CD14-positive monocyte (primary cell): ENCODE data around the gene PDE8A. TPM values are rescaled to one million over a fixed set of nuclear protein-coding genes. Genes with fewer than 3 reads are reported as not detected.
"Not testable (repeated sequence)": the region's sequence is repeated elsewhere in the genome, so short reads cannot be mapped to it uniquely, and the experiment has no call there.

ENCODE experiments used
- DNase-seq, 3 donors: peaks; one replicate each; pipeline ENCODE4 v3.0.0-alpha.2; 2011 to 2022
- H2AFZ ChIP-seq: 2 replicates; pipeline ENCODE4 v1.6.0; 2012; ENCODE audit warnings: mild to moderate bottlenecking, low read depth, low read length, inconsistent platforms; ENCODE audit not compliant: insufficient read depth, poor library complexity, severe bottlenecking
- H3K27ac ChIP-seq, 2 donors: 1 replicate in 1 of 2; 2 replicates in 1 of 2; pipeline ENCODE4 v1.5.1; 2012 to 2013; ENCODE audit warnings: low read length in 2 of 2, control low read depth in 1 of 2, inconsistent platforms in 1 of 2, low read depth in 1 of 2, mild to moderate bottlenecking in 1 of 2
- H3K27me3 ChIP-seq, 2 donors: one replicate each; pipeline versions ENCODE4 v1.6.0 to v1.6.1; 2011 to 2013; ENCODE audit warnings: low read length in 2 of 2; ENCODE audit not compliant: control insufficient read depth in 2 of 2, insufficient read depth in 2 of 2
- H3K36me3 ChIP-seq, 2 donors: replicated peaks in 1 of 2; 1 replicate in 1 of 2; 2 replicates in 1 of 2; pipeline versions ENCODE4 v1.5.1 to v1.6.1; 2012 to 2013; ENCODE audit warnings: low read length in 2 of 2, control low read depth in 1 of 2, inconsistent platforms in 1 of 2, mild to moderate bottlenecking in 1 of 2; ENCODE audit not compliant: insufficient read depth in 2 of 2, control insufficient read depth in 1 of 2
- H3K4me1 ChIP-seq, 2 donors: 1 replicate in 1 of 2; 2 replicates in 1 of 2; pipeline versions ENCODE4 v1.5.1 to v1.6.1; 2012 to 2013; ENCODE audit warnings: low read length in 2 of 2, control low read depth in 1 of 2, inconsistent platforms in 1 of 2, mild to moderate bottlenecking in 1 of 2, moderate library complexity in 1 of 2; ENCODE audit not compliant: insufficient read depth in 2 of 2, control insufficient read depth in 1 of 2
- H3K4me2 ChIP-seq: replicated peaks from 2 replicates; pipeline ENCODE3; 2012; ENCODE audit warnings: low read length, moderate library complexity, mild to moderate bottlenecking; ENCODE audit not compliant: poor library complexity, severe bottlenecking; ENCODE audit errors: extremely low read depth
- H3K4me3 ChIP-seq, 3 experiments: fragments of 200-600 bp in 1 of 3; sonication (generic) in 1 of 3; replicated peaks in 1 of 3; 1 replicate in 2 of 3; 2 replicates in 1 of 3; pipeline ENCODE4 v1.5.1; 2011 to 2013; ENCODE audit warnings: low read length in 3 of 3, mild to moderate bottlenecking in 3 of 3, control low read depth in 2 of 3, low read depth in 2 of 3, inconsistent platforms in 1 of 3, moderate library complexity in 1 of 3
- H3K79me2 ChIP-seq: 2 replicates; pipeline ENCODE4 v1.6.0; 2012; ENCODE audit warnings: mild to moderate bottlenecking, control low read depth, inconsistent platforms, low read length, moderate library complexity; ENCODE audit not compliant: insufficient read depth
- H3K9ac ChIP-seq: 2 replicates; pipeline ENCODE4 v1.6.0; 2017; ENCODE audit warnings: low read length, mild to moderate bottlenecking; ENCODE audit not compliant: insufficient read depth, poor library complexity, severe bottlenecking
- H3K9me3 ChIP-seq, 2 donors: replicated peaks in 1 of 2; 1 replicate in 1 of 2; 2 replicates in 1 of 2; pipeline versions ENCODE4 v1.5.1 to v1.6.1; 2012 to 2013; ENCODE audit warnings: low read length in 2 of 2, control low read depth in 1 of 2; ENCODE audit not compliant: control insufficient read depth in 1 of 2, insufficient read depth in 1 of 2
- H4K20me1 ChIP-seq: 2 replicates; pipeline ENCODE4 v1.6.0; 2012; ENCODE audit warnings: mild to moderate bottlenecking, low read length, control low read depth, moderate library complexity; ENCODE audit not compliant: insufficient read depth
- H3K27ac Mint-ChIP-seq, 7 donors: one replicate each; pipeline ENCODE4 v1.8.0; 2020; ENCODE audit warnings: mild to moderate bottlenecking in 7 of 7, mixed read lengths in 7 of 7, moderate library complexity in 6 of 7, inconsistent platforms in 2 of 7
- H3K27me3 Mint-ChIP-seq, 3 donors: one replicate each; pipeline ENCODE4 v1.8.0; 2021 to 2022; ENCODE audit warnings: low read depth in 3 of 3, mild to moderate bottlenecking in 3 of 3, mixed read lengths in 3 of 3, moderate library complexity in 3 of 3, inconsistent platforms in 1 of 3
- H3K36me3 Mint-ChIP-seq, 2 donors: one replicate each; pipeline ENCODE4 v1.8.0; 2020; ENCODE audit warnings: mixed read lengths in 2 of 2, inconsistent platforms in 1 of 2, mild to moderate bottlenecking in 1 of 2
- H3K4me1 Mint-ChIP-seq: one replicate; pipeline ENCODE4 v1.8.0; 2020; ENCODE audit warnings: mild to moderate bottlenecking, mixed read lengths
- H3K4me3 Mint-ChIP-seq, 2 donors: one replicate each; pipeline ENCODE4 v1.8.0; 2020; ENCODE audit warnings: mild to moderate bottlenecking in 2 of 2, mixed read lengths in 2 of 2, moderate library complexity in 1 of 2
- H3K9me3 Mint-ChIP-seq, 7 donors: one replicate each; pipeline ENCODE4 v1.8.0; 2020 to 2022; ENCODE audit warnings: mixed read lengths in 7 of 7, mild to moderate bottlenecking in 6 of 7, moderate library complexity in 6 of 7, inconsistent platforms in 2 of 7
- WGBS: methylation state at CpG from one replicate; pipeline ENCODE4 v1.1.5; 2013; ENCODE audit warnings: missing lambda C conversion rate; ENCODE audit not compliant: insufficient coverage; 5-methylcytosine and 5-hydroxymethylcytosine counted together
- intact Hi-C, 2 donors: fragments of 100-400 bp; cut with micrococcal nuclease; formaldehyde crosslinking; loops; one replicate each; pipeline versions ENCODE4 v1.15.0 to v1.15.1; 2023
- polyA plus RNA-seq, 3 donors: library from polyadenylated mRNA; depleted of rRNA in 1 of 3; unstranded in 2 of 3; stranded (reverse) in 1 of 3; fragments of 300-500 nt in 2 of 3; fragments of >200 nt in 1 of 3; fragmentation: Illumina TruSeq in 2 of 3; gene quantifications; 1 replicate in 2 of 3; 2 replicates in 1 of 3; pipeline ENCODE4 v1.2.3, GENCODE V29; 2012 to 2021
- TF ChIP-seq, protein P1 (sequence below): fragments of 200-600 bp; IDR thresholded peaks from one replicate; pipeline ENCODE4 v1.8.0; 2022; ENCODE audit warnings: antibody characterized with exemption, mild to moderate bottlenecking

The PDE8A gene
- polyA plus RNA-seq, 3 donors, result 2.8 to 33.4 (median 4.9) TPM

DNA sequence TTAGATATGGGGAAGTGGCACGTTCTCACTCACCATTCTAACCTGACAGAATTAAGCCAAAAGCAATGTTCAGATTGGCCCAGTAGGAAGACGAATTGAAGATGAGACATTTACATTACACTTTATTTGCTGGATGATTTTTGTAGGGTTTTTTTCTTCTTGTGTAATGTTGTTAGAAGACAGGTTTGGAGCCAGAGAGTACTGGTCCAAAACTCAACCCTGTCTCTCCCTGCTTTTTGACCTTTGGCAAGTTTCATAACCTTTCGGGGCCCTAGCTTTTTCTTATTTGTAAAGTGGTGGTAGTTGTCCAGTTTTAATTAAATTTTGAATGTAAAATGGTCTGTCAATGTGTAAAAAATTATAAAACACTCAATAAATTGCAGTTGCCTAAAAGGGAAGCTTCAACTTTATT, 29.5 kb downstream of the PDE8A start:
- no peak overlapping the region for H2AFZ ChIP-seq
- DNase-seq, result no peak
- peaks cover 65% of the 10 kb centered on the region for H3K79me2 ChIP-seq
- H3K9me3 Mint-ChIP-seq, result no peaks in the 10 kb centered on the region
- H3K4me1 Mint-ChIP-seq, result peaks cover 41% of the 10 kb centered on the region
- H3K27ac ChIP-seq, result peak overlapping the region in 1 of 2 donors; percentile 7
- H3K4me2 ChIP-seq, result no peak overlapping the region
- H3K4me3 ChIP-seq, result no peak overlapping the region
- no peaks in the 10 kb centered on the region for H3K36me3 Mint-ChIP-seq
- H3K9me3 ChIP-seq, result no peaks in the 10 kb centered on the region
- TF ChIP-seq, protein P1, sequence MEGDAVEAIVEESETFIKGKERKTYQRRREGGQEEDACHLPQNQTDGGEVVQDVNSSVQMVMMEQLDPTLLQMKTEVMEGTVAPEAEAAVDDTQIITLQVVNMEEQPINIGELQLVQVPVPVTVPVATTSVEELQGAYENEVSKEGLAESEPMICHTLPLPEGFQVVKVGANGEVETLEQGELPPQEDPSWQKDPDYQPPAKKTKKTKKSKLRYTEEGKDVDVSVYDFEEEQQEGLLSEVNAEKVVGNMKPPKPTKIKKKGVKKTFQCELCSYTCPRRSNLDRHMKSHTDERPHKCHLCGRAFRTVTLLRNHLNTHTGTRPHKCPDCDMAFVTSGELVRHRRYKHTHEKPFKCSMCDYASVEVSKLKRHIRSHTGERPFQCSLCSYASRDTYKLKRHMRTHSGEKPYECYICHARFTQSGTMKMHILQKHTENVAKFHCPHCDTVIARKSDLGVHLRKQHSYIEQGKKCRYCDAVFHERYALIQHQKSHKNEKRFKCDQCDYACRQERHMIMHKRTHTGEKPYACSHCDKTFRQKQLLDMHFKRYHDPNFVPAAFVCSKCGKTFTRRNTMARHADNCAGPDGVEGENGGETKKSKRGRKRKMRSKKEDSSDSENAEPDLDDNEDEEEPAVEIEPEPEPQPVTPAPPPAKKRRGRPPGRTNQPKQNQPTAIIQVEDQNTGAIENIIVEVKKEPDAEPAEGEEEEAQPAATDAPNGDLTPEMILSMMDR, result no peak
- H3K9ac ChIP-seq, result no peak overlapping the region
- H3K36me3 ChIP-seq, result no peaks in the 10 kb centered on the region
- H4K20me1 ChIP-seq, result peaks cover 64% of the 10 kb centered on the region
- H3K4me1 ChIP-seq, result peaks cover 25 to 38% of the 10 kb centered on the region in 2 donors
- peak overlapping the region in 4 of 7 donors; percentile 6 to 77 (median 52) for H3K27ac Mint-ChIP-seq
- intact Hi-C loops, result no loop called here
- H3K27me3 ChIP-seq, result no peaks in the 10 kb centered on the region
- H3K4me3 Mint-ChIP-seq, result no peak overlapping the region
- no CpG with 5 or more reads among the region's 3 CpGs for WGBS
- H3K27me3 Mint-ChIP-seq, result peaks cover 0 to 5% (median 0%) of the 10 kb centered on the region in 3 donors

GRCh38 chr15:85011724-85012123, 30.1 kb downstream of the PDE8A start:
- H3K9ac ChIP-seq, DNase-seq, H3K27me3 Mint-ChIP-seq, H3K27ac ChIP-seq, H3K9me3 ChIP-seq, H3K36me3 ChIP-seq, H3K4me2 ChIP-seq, intact Hi-C loops, H2AFZ ChIP-seq, H3K36me3 Mint-ChIP-seq, H3K4me3 Mint-ChIP-seq, H3K27ac Mint-ChIP-seq, H3K9me3 Mint-ChIP-seq, H3K27me3 ChIP-seq, H3K4me3 ChIP-seq: not testable (repeated sequence)
- H3K4me1 Mint-ChIP-seq, result peaks cover 39% of the 10 kb centered on the region
- WGBS, result no CpG with 5 or more reads among the region's 2 CpGs
- Histone ChIP-seq H4K20me1 (peaks cover 64% of the 10 kb centered on the region), H3K4me1 (peaks cover 25 to 38% of the 10 kb centered on the region in 2 donors), H3K79me2 (peaks cover 64% of the 10 kb centered on the region)
